Tibial nerve (tissue), 4 donors: ENCODE measurements around the gene THSD7B. TPM values are rescaled to one million over a fixed set of nuclear protein-coding genes. Genes with fewer than 3 reads are reported as not detected.

Experiments
- DNase-seq, 2 donors: peaks; one replicate each; pipeline ENCODE4 v3.0.0-alpha.2; 2019; ENCODE audit warnings: low spot score in 2 of 2
- H3K27ac ChIP-seq, 4 donors: fragments of 200-600 bp; sonication (generic) in 3 of 4; one replicate each; pipeline ENCODE4 v1.5.1; 2017 to 2019; ENCODE audit warnings: mild to moderate bottlenecking in 1 of 4
- H3K27me3 ChIP-seq, 2 donors: fragments of 200-600 bp; sonication (generic) in 1 of 2; one replicate each; pipeline versions ENCODE4 v1.5.1 to v1.6.0; 2017 to 2019
- H3K36me3 ChIP-seq, 3 donors: fragments of 200-600 bp; sonication (generic); one replicate each; pipeline ENCODE4 v1.5.1; 2018 to 2019
- H3K4me1 ChIP-seq, 4 donors: fragments of 200-600 bp; sonication (generic) in 3 of 4; one replicate each; pipeline ENCODE4 v1.5.1; 2017 to 2019
- H3K4me3 ChIP-seq, 4 donors: fragments of 200-600 bp; sonication (generic) in 3 of 4; one replicate each; pipeline ENCODE4 v1.5.1; 2017 to 2019; ENCODE audit warnings: mild to moderate bottlenecking in 1 of 4, moderate library complexity in 1 of 4
- H3K9me3 ChIP-seq, 4 donors: fragments of 200-600 bp; sonication (generic) in 3 of 4; one replicate each; pipeline ENCODE4 v1.5.1; 2017 to 2019
- EP300 ChIP-seq, 2 donors: sonication (generic); formaldehyde crosslinking; IDR thresholded peaks; one replicate each; pipeline ENCODE4 v1.6.1; 2017; ENCODE audit warnings: antibody characterized with exemption in 2 of 2, mild to moderate bottlenecking in 1 of 2
- POLR2A ChIP-seq, 2 donors: fragments of 450-650 bp; IDR thresholded peaks; one replicate each; pipeline ENCODE4 v1.6.1; 2017; ENCODE audit warnings: antibody characterized with exemption in 2 of 2, mild to moderate bottlenecking in 2 of 2, moderate library complexity in 2 of 2
- WGBS, 2 donors: methylation state at CpG; one replicate each; pipeline ENCODE4 v1.1.5; 2018; 5-methylcytosine and 5-hydroxymethylcytosine counted together
- total RNA-seq, 4 donors: library from RNA; depleted of rRNA; stranded (reverse); fragments of >200 nt; gene quantifications; one replicate each; pipeline ENCODE4 v1.1.0, GENCODE V29; 2016
- TF ChIP-seq, protein P1 (sequence below), 5 experiments: fragments of 200-600 bp in 3 of 5; fragments of 450-650 bp in 2 of 5; sonication (generic) in 3 of 5; IDR thresholded peaks; one replicate each; pipeline ENCODE4 v1.5.1; 2016 to 2019; ENCODE audit warnings: antibody characterized with exemption in 5 of 5, mild to moderate bottlenecking in 3 of 5, moderate library complexity in 2 of 5

THSD7B gene
- total RNA-seq, 4 donors from 2014 or later: 1.5 to 13.8 (median 6.7) TPM

DNA sequence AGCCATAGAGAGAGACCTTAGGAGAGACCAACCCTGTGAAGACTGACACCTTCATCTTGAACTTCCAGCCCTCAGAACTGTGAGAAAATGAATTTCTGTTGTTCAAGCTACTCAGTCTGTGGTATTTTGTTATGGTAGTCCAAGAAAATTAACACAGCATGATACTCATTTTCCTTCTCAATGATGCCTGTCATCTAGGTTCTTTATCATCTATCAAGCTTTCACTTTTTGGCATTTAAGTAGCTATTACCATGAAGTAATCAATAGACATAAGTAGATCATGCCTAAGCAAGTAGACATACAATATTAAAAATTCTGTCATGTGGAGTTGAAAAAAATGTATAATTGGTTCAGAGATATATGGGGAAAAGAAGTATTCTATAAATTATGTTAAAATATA lies 444.7 kb downstream of the THSD7B start:
- TF ChIP-seq POLR2A (IDR thresholded peaks at IDR 0.05) (no peak), EP300 (IDR thresholded peaks at IDR 0.05) (no peak)
- TF ChIP-seq, protein P1, sequence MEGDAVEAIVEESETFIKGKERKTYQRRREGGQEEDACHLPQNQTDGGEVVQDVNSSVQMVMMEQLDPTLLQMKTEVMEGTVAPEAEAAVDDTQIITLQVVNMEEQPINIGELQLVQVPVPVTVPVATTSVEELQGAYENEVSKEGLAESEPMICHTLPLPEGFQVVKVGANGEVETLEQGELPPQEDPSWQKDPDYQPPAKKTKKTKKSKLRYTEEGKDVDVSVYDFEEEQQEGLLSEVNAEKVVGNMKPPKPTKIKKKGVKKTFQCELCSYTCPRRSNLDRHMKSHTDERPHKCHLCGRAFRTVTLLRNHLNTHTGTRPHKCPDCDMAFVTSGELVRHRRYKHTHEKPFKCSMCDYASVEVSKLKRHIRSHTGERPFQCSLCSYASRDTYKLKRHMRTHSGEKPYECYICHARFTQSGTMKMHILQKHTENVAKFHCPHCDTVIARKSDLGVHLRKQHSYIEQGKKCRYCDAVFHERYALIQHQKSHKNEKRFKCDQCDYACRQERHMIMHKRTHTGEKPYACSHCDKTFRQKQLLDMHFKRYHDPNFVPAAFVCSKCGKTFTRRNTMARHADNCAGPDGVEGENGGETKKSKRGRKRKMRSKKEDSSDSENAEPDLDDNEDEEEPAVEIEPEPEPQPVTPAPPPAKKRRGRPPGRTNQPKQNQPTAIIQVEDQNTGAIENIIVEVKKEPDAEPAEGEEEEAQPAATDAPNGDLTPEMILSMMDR (IDR thresholded peaks at IDR 0.05): no peak
- H3K4me1 ChIP-seq: no peaks in the 10 kb centered on the region
- H3K36me3 ChIP-seq: no peaks in the 10 kb centered on the region
- no peak for DNase-seq
- no peak overlapping the region for H3K27ac ChIP-seq
- no peak overlapping the region for H3K4me3 ChIP-seq
- H3K9me3 ChIP-seq: no peaks in the 10 kb centered on the region
- no peaks in the 10 kb centered on the region for H3K27me3 ChIP-seq

DNA sequence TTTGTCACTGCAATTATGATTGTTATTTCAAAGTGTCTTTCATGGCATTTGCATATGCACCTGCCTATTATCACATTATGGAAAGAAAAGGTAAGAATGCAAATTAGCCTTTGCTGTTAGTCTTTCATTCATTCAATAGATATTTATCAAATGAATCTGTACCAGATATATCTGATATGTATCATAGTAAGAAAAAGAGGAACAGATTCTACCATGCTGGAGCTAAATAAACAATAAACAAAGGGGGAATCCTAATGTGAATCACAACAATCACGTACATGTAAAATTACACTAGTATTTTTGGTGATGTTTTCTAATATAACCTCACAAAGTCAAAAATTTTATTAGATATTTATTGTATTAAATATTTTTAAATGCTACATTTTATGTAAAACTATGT lies 446.4 kb downstream of the THSD7B start:
- 87 to 89% methylated on average over 1 of the region's 1 CpG for WGBS, 2 donors
- Histone ChIP-seq H3K4me1 (no peaks in the 10 kb centered on the region), H3K36me3 (no peaks in the 10 kb centered on the region), H3K4me3 (no peak overlapping the region), H3K9me3 (no peaks in the 10 kb centered on the region), H3K27ac (no peak overlapping the region), H3K27me3 (no peaks in the 10 kb centered on the region)
- DNase-seq: no peak
- TF ChIP-seq, protein P1 (IDR thresholded peaks at IDR 0.05): no peak
- no peak for TF ChIP-seq EP300 (IDR thresholded peaks at IDR 0.05)
- TF ChIP-seq POLR2A (IDR thresholded peaks at IDR 0.05): no peak

DNA sequence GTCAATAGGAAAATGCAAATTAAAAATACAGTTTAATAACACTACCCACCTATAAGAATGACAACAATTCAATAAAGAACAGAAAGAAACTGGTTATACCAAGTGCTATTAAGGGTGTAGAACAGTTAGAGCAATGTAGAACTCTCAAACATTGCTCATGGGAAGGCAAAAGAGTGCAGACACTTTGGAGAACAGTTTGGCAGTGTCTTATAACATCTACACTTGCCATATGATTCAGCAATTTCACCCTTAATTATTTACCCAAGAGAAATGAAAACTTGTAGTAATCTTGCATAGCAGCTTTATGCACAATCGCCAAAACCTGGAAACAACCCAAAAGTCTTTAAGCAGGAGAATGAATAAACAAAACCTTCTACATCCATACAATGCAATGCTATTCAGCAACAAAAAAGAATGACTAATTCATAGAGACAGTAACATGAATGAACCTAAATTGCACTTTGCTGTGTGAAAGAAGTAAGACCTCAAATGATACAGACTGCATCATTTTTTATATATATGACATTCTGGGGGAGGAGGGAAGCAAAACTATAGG lies 455.2 kb downstream of the THSD7B start:
- H3K9me3 ChIP-seq: no peaks in the 10 kb centered on the region
- no peak overlapping the region for H3K4me3 ChIP-seq
- WGBS, 2 donors: 14 to 36% methylated on average over 1 of the region's 1 CpG
- no peaks in the 10 kb centered on the region for H3K27me3 ChIP-seq
- DNase-seq: no peak
- TF ChIP-seq POLR2A (IDR thresholded peaks at IDR 0.05) (no peak), EP300 (IDR thresholded peaks at IDR 0.05) (no peak)
- TF ChIP-seq, protein P1 (IDR thresholded peaks at IDR 0.05): no peak
- no peak overlapping the region for H3K27ac ChIP-seq
- H3K36me3 ChIP-seq: no peaks in the 10 kb centered on the region
- no peaks in the 10 kb centered on the region for H3K4me1 ChIP-seq

DNA sequence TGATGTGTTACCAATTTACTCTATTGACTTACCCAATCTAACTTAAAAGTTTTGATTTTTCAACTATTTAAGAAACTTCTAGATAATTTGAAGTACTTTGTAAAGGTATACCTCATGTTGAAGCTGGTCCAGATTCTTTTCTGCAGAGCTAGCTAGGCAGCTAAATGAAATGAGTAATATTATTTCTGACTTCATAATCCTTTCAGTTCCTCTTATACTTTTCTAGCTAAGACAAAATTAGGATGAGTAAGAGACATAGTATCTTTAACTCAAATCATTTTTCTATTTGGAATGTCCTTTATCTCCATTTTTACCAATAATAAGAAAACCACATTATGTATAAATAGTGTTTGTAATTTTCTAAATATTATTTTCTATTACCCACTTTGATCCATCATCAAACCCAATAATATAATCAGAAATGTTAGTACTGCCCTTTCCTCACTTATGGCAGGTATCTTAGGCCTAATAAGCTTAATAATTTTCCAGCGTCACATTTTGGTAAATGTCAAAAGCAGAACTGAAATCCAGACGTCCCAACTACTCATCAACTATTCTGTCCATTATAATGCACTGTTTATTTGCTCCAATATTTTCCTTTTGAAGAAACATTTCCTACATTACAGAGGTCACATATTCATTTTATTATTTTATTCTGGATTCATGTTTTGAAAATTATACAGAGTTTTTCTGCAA lies 456.6 kb downstream of the THSD7B start:
- Histone ChIP-seq H3K27me3 (no peaks in the 10 kb centered on the region), H3K9me3 (no peaks in the 10 kb centered on the region), H3K36me3 (no peaks in the 10 kb centered on the region), H3K27ac (no peak overlapping the region), H3K4me3 (no peak overlapping the region), H3K4me1 (no peaks in the 10 kb centered on the region)
- 70 to 71% methylated on average over 2 of the region's 2 CpGs for WGBS, 2 donors
- no peak for TF ChIP-seq EP300 (IDR thresholded peaks at IDR 0.05)
- TF ChIP-seq, protein P1 (IDR thresholded peaks at IDR 0.05): no peak
- TF ChIP-seq POLR2A (IDR thresholded peaks at IDR 0.05): no peak
- no peak for DNase-seq

DNA sequence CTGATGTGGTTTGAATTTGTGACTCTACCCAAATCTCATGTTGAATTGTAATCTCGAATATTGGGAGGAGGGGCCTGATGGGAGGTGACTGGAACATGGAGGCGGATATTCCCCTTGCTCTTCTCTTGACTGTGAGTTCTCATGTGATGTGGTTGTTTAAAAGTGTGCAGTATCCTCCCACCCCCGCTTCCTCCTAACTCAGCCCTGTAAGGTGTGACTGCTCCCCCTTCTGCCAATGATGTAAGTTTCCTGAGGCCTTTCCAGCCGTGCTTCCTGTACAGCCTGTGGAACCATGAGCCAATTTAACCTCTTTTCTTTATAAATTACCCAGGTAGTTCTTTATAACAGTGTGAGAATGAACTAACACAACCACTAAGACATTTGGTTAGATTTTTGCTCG lies 458.4 kb downstream of the THSD7B start:
- 88 to 92% methylated on average over 5 of the region's 5 CpGs for WGBS, 2 donors
- H3K27ac ChIP-seq: no peak overlapping the region
- H3K27me3 ChIP-seq: no peaks in the 10 kb centered on the region
- TF ChIP-seq, protein P1 (IDR thresholded peaks at IDR 0.05): no peak
- TF ChIP-seq POLR2A (IDR thresholded peaks at IDR 0.05) (no peak), EP300 (IDR thresholded peaks at IDR 0.05) (no peak)
- DNase-seq: no peak
- H3K4me1 ChIP-seq: no peaks in the 10 kb centered on the region
- H3K4me3 ChIP-seq: no peak overlapping the region
- no peaks in the 10 kb centered on the region for H3K9me3 ChIP-seq
- H3K36me3 ChIP-seq: no peaks in the 10 kb centered on the region
